Peyer's patch (tissue), 4 donors: Measurements from ENCODE around the gene DIO3.

Experiments
- CTCF ChIP-seq, 6 experiments: fragments of 450-650 bp in 4 of 6; fragments of 200-600 bp in 2 of 6; sonication (generic) in 1 of 6; IDR thresholded peaks; one replicate each; pipeline ENCODE4 v1.5.1; 2017 to 2019; ENCODE audit warnings: antibody characterized with exemption in 6 of 6, mild to moderate bottlenecking in 3 of 6, moderate library complexity in 1 of 6
- POLR2A ChIP-seq, 2 donors: fragments of 450-650 bp; IDR thresholded peaks; one replicate each; pipeline ENCODE4 v1.5.1; 2017; ENCODE audit warnings: antibody characterized with exemption in 2 of 2, mild to moderate bottlenecking in 2 of 2, moderate library complexity in 2 of 2

- TF ChIP-seq CTCF (IDR thresholded peaks at IDR 0.05) (no peak), POLR2A (IDR thresholded peaks at IDR 0.05) (no peak)
Observed at GRCh38 chr14:101556131-101556530, 5.2 kb upstream of the DIO3 start.
